A673 (cell line): Measurements from ENCODE around the gene OTULINL. TPM values are rescaled to one million over a fixed set of nuclear protein-coding genes. Genes with fewer than 3 reads are reported as not detected.

ENCODE experiments used
- BruUV-seq: library from RNA; stranded (reverse); fragments of 400-500 nt; replicated peaks from 2 replicates; lab custom pipeline; 2021; lab: Mats Ljungman, UMichigan
- CTCF ChIA-PET: fragments of 300-600 bp; sonication (Branson Sonifier 250); formaldehyde crosslinking; loops from one replicate; lab custom pipeline; 2022; ENCODE audit warnings: antibody characterized with exemption; lab: Charles Lee
- POLR2A ChIA-PET: fragments of 300-600 bp; sonication (Branson Sonifier 250); formaldehyde crosslinking; loops from one replicate; lab custom pipeline; 2022; ENCODE audit warnings: antibody characterized with exemption; ENCODE audit not compliant: low non-redundant PET; lab: Charles Lee
- DNase-seq: peaks from one replicate; pipeline ENCODE4 v3.0.0-alpha.2; 2015; ENCODE audit warnings: low spot score
- H3K27ac ChIP-seq: fragments of 200-600 bp; sonication (generic); 2 replicates; pipeline ENCODE4 v1.5.1; 2016; ENCODE audit warnings: mixed run types, low read depth, mild to moderate bottlenecking, mixed read lengths, antibody characterized with exemption, low read length; ENCODE audit not compliant: poor library complexity, severe bottlenecking
- H3K27me3 ChIP-seq: fragments of 200-600 bp; sonication (generic); replicated peaks from 2 replicates; pipeline ENCODE4 v1.6.1; 2017; ENCODE audit warnings: mixed run types, low read depth, mild to moderate bottlenecking, mixed read lengths, antibody characterized with exemption, low read length; ENCODE audit not compliant: insufficient read depth, poor library complexity
- H3K36me3 ChIP-seq: fragments of 200-600 bp; sonication (generic); 2 replicates; pipeline ENCODE4 v1.6.1; 2016; ENCODE audit warnings: mixed run types, mild to moderate bottlenecking, mixed read lengths, antibody characterized with exemption, low read length; ENCODE audit not compliant: insufficient read depth, poor library complexity, severe bottlenecking
- H3K4me1 ChIP-seq: fragments of 200-600 bp; sonication (generic); 2 replicates; pipeline ENCODE4 v1.6.1; 2017; ENCODE audit warnings: mixed run types, mild to moderate bottlenecking, mixed read lengths, antibody characterized with exemption, low read length; ENCODE audit not compliant: insufficient read depth, poor library complexity, severe bottlenecking
- H3K4me3 ChIP-seq: fragments of 200-600 bp; sonication (generic); 2 replicates; pipeline ENCODE4 v1.5.1; 2016; ENCODE audit warnings: low read depth, mixed run types, mild to moderate bottlenecking, mixed read lengths, low read length; ENCODE audit not compliant: poor library complexity, severe bottlenecking
- H3K9me3 ChIP-seq: fragments of 200-600 bp; sonication (generic); 2 replicates; pipeline ENCODE4 v1.6.1; 2016; ENCODE audit warnings: mixed run types, low read depth, mild to moderate bottlenecking, mixed read lengths, antibody characterized with exemption, low read length; ENCODE audit not compliant: poor library complexity, severe bottlenecking
- CTCF ChIP-seq: fragments of 300-800, 200-600 bp; sonication (generic); conservative IDR thresholded peaks from 2 replicates; pipeline ENCODE4 v1.5.1; 2017; ENCODE audit warnings: low read depth, mild to moderate bottlenecking, antibody characterized with exemption, low read length, moderate library complexity, mixed read lengths
- EZH2 ChIP-seq: fragments of 200-600 bp; sonication (generic); IDR thresholded peaks from 2 replicates; pipeline ENCODE4 v1.6.1; 2017; ENCODE audit warnings: borderline replicate concordance, low read depth, mild to moderate bottlenecking, mixed read lengths, antibody characterized with exemption, low read length; ENCODE audit not compliant: poor library complexity, severe bottlenecking
- intact Hi-C: fragments of 100-400 bp; cut with micrococcal nuclease; formaldehyde crosslinking; loops from one replicate; pipeline ENCODE4 v1.10.0; 2022; ENCODE audit not compliant: unreplicated experiment
- total RNA-seq: library from RNA; stranded (reverse); gene quantifications from 2 replicates; pipeline ENCODE4 v1.2.3, GENCODE V29; 2021

The OTULINL gene
- total RNA-seq, 1 experiment from 2014 or later, result 0.13 TPM

DNA sequence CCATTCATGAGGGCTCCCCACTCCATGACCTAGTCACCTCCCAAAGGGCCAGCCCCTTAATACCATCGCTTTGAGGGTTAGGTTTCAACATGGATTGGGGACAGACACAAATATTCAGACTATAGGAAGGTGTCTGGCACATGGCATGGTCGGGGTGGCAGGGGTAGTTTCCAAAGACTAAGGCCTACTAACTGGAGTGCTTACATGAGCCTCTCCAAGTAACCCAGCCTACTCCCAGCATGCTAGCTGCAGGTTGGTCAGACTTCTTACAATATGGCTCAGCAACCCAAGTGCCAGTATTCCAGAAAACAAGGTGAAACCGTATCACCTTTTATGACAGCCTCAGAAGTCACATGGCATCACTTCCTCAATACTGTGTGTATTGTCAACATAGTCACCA, 19.9 kb upstream of the OTULINL start:
- H3K27ac ChIP-seq, result no peak overlapping the region
- no TSS peak for BruUV-seq
- no peaks in the 10 kb centered on the region for H3K36me3 ChIP-seq
- DNase-seq, result no peak
- ChIA-PET CTCF (no interaction called here), POLR2A (no interaction called here)
- H3K4me1 ChIP-seq, result no peaks in the 10 kb centered on the region
- intact Hi-C loops, result no loop called here
- TF ChIP-seq EZH2 (no peak), CTCF (no peak)
- no peaks in the 10 kb centered on the region for H3K9me3 ChIP-seq
- peaks cover 3% of the 10 kb centered on the region for H3K27me3 ChIP-seq
- no peak overlapping the region for H3K4me3 ChIP-seq

DNA sequence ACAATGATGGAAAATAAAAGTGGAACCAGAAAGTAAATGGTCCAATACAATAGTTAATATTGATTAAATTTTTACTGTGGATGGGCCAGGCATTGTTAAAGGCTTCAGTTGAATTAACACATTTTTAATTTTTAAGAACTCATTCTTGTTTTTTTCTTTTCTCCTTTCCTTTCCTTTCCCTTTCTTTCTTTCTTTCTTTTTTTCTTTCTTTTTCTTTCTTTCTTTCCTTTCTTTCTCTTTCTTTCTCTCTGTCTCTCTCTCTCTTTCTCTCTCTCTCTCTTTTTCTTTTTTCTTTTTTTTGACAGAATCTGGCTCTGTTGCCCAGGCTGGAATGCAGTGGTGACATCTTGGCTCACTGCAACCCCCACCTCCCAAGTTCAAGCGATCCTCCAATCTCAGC, 13.3 kb upstream of the OTULINL start:
- intact Hi-C loops, result no loop called here
- POLR2A ChIA-PET, result no interaction called here

DNA sequence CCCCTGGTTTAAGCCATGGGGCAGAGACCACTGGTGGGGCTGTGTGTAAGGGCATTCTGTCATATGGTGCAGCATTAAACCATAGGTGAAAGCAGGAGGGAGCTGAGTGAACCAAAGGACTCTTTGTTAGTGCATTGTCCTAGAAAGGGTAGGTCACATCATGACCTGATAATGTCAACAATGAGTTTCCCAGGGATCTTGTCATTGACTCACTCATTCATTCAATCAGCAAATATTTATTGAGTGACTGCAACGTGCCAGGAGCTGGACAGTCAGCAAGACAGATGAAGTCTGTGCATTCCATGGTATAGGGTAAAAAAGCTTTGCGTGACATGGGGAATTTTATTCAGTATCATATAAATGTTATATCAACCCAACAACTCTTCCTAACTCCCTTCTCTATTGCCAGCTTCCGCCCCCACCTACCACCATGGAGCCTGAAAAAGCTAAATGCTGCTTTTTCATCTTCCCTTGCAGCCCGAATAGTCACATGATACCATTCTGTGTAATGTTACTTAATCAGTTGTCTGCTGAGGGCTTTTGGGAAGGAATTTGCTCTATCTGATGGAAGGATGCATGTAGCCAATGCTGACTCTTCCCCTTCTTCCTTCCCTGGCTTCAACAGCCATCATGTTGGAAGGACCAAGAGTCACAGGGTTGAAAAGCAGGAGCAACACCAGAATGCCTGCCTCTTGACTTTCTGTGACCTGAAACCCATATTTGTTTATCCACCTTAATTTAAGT, 11.5 kb upstream of the OTULINL start:
- ChIA-PET POLR2A (no interaction called here), CTCF (no interaction called here)
- H3K36me3 ChIP-seq, result no peaks in the 10 kb centered on the region
- no peak overlapping the region for H3K27ac ChIP-seq
- no peaks in the 10 kb centered on the region for H3K27me3 ChIP-seq
- TF ChIP-seq CTCF, result no peak
- TF ChIP-seq EZH2, result no peak
- DNase-seq, result no peak
- H3K4me3 ChIP-seq, result no peak overlapping the region
- intact Hi-C loops, result no loop called here
- no peaks in the 10 kb centered on the region for H3K4me1 ChIP-seq
- no peaks in the 10 kb centered on the region for H3K9me3 ChIP-seq
- no TSS peak for BruUV-seq

More for the DNA sequence above, 13.3 kb upstream of the OTULINL start:
- CTCF ChIA-PET, result no interaction called here
- H3K36me3 ChIP-seq, result no peaks in the 10 kb centered on the region
- H3K4me1 ChIP-seq, result no peaks in the 10 kb centered on the region
- BruUV-seq, result no TSS peak
- TF ChIP-seq EZH2 (no peak), CTCF (no peak)
- H3K27me3 ChIP-seq, result no peaks in the 10 kb centered on the region
- no peaks in the 10 kb centered on the region for H3K9me3 ChIP-seq
- H3K27ac ChIP-seq, result no peak overlapping the region
- no peak for DNase-seq
- no peak overlapping the region for H3K4me3 ChIP-seq
